T-helper 2 cell treated with Interferon-gamma antibody and Interleukin-4, amounts not matched to agents 100 ng/mL and 5 ng/mL, for 36 hours (primary cell): Measurements from ENCODE around the gene DDX1. TPM values are rescaled to one million over a fixed set of nuclear protein-coding genes. Genes with fewer than 3 reads are reported as not detected.

Experiments used
- intact Hi-C: fragments of 100-400 bp; cut with micrococcal nuclease; formaldehyde crosslinking; loops from one replicate; pipeline ENCODE4 v1.15.1; 2023
- total RNA-seq: library from RNA; stranded (reverse); gene quantifications from 2 replicates; pipeline ENCODE4 v1.2.3, GENCODE V29; 2022

Gene DDX1
- total RNA-seq, 1 donor from 2014 or later, result 71.3 TPM

GRCh38 chr2:15626967-15627366 is 35.3 kb downstream of the DDX1 start:
- intact Hi-C loops, result no loop called here

GRCh38 chr2:15627817-15628684 is 36.4 kb downstream of the DDX1 start:
- intact Hi-C loops, result no loop called here

GRCh38 chr2:15628899-15629855 is 37.5 kb downstream of the DDX1 start:
- intact Hi-C loops, result no loop called here

GRCh38 chr2:15630121-15630977 is 38.7 kb downstream of the DDX1 start:
- intact Hi-C loops, result no loop called here

GRCh38 chr2:15630978-15631719 is 39.5 kb downstream of the DDX1 start:
- intact Hi-C loops, result no loop called here

- intact Hi-C loops, result no loop called here
These were observed 40.2 kb downstream of the DDX1 start for GRCh38 chr2:15631883-15632282.

- intact Hi-C loops, result no loop called here
These were observed 41.6 kb downstream of the DDX1 start for GRCh38 chr2:15633043-15633970.

- intact Hi-C loops, result no loop called here
These were observed 42.3 kb downstream of the DDX1 start for GRCh38 chr2:15633971-15634346.

- intact Hi-C loops, result loop anchor here (5.0 kb wide), 1 partner anchor 647 kb away; no protein-coding TSS in a partner anchor
These were observed 43.3 kb downstream of the DDX1 start for GRCh38 chr2:15634846-15635490.

GRCh38 chr2:15636972-15637785 is 45.5 kb downstream of the DDX1 start:
- intact Hi-C loops, result loop anchor here (5.0 kb wide), 1 partner anchor 645 kb away; no protein-coding TSS in a partner anchor

GRCh38 chr2:15638720-15639119 is 47.1 kb downstream of the DDX1 start:
- intact Hi-C loops, result loop anchor here (5.0 kb wide), 1 partner anchor 644 kb away; no protein-coding TSS in a partner anchor

- intact Hi-C loops, result loop anchor here (5.0 kb wide), 1 partner anchor 643 kb away; no protein-coding TSS in a partner anchor
These were observed 47.9 kb downstream of the DDX1 start for GRCh38 chr2:15639323-15640251.

- intact Hi-C loops, result no loop called here
These were observed 48.6 kb downstream of the DDX1 start for GRCh38 chr2:15640261-15640711.

GRCh38 chr2:15640784-15641183 is 49.1 kb downstream of the DDX1 start:
- intact Hi-C loops, result no loop called here

- intact Hi-C loops, result no loop called here
These were observed 49.9 kb downstream of the DDX1 start for GRCh38 chr2:15641530-15641982.
